Body of pancreas (tissue), 4 donors: ENCODE measurements around the gene FAM162A. TPM values are rescaled to one million over a fixed set of nuclear protein-coding genes. Genes with fewer than 3 reads are reported as not detected.
A peak's percentile ranks its signal among the peaks of the same experiment; 100 is the strongest.

Source experiments
- ATAC-seq: fragments of 150-250 bp; one replicate; pipeline ENCODE4 v1.9.1; 2016
- DNase-seq, 4 donors: peaks; one replicate each; pipeline ENCODE4 v3.0.0-alpha.2; 2019
- H3K27ac ChIP-seq, 4 donors: fragments of 200-600 bp; sonication (generic); 1 replicate in 3 of 4; 2 replicates in 1 of 4; pipeline versions ENCODE4 v1.5.1 to v1.6.1; 2016 to 2019; ENCODE audit warnings: mild to moderate bottlenecking in 1 of 4, mixed read lengths in 1 of 4, moderate library complexity in 1 of 4
- H3K27me3 ChIP-seq, 2 donors: fragments of 200-600 bp; sonication (generic); one replicate each; pipeline ENCODE4 v1.6.0; 2016; ENCODE audit warnings: mild to moderate bottlenecking in 1 of 2
- H3K36me3 ChIP-seq, 2 donors: fragments of 200-600 bp; sonication (generic); replicated peaks in 1 of 2; 2 replicates each; pipeline ENCODE4 v1.5.1; 2016; ENCODE audit warnings: low read depth in 2 of 2; ENCODE audit not compliant: insufficient read depth in 1 of 2
- H3K4me1 ChIP-seq: fragments of 200-600 bp; sonication (generic); one replicate; pipeline ENCODE4 v1.6.0; 2016
- H3K4me3 ChIP-seq, 2 donors: fragments of 200-600 bp; sonication (generic); 1 replicate in 1 of 2; 2 replicates in 1 of 2; pipeline ENCODE4 v1.5.1; 2016 to 2019
- H3K9me3 ChIP-seq, 3 donors: fragments of 200-600 bp; sonication (generic); 1 replicate in 2 of 3; 2 replicates in 1 of 3; pipeline ENCODE4 v1.5.1; 2016
- CTCF ChIP-seq, 7 experiments: fragments of 450-650 bp in 4 of 7; fragments of 200-600 bp in 3 of 7; sonication (generic) in 3 of 7; IDR thresholded peaks; one replicate each; pipeline ENCODE4 v1.5.1; 2016 to 2019; ENCODE audit warnings: antibody characterized with exemption in 7 of 7
- POLR2A ChIP-seq, 3 donors: fragments of 450-650 bp; IDR thresholded peaks; one replicate each; pipeline ENCODE4 v1.6.1; 2016; ENCODE audit warnings: antibody characterized with exemption in 3 of 3, mild to moderate bottlenecking in 2 of 3
- WGBS, 2 donors: methylation state at CpG; one replicate each; pipeline ENCODE4 v1.1.5; 2017; 5-methylcytosine and 5-hydroxymethylcytosine counted together
- intact Hi-C: fragments of 100-400 bp; cut with DNase I; formaldehyde crosslinking; loops from one replicate; pipeline ENCODE4 v1.15.1; 2023
- total RNA-seq, 2 donors: library from RNA; depleted of rRNA; stranded (reverse); fragments of >200 nt; gene quantifications; one replicate each; pipeline ENCODE4 v1.1.0, GENCODE V29; 2016

The FAM162A gene
- total RNA-seq, 2 donors from 2014 or later = 8.6 to 24.1 TPM

- Histone ChIP-seq H3K27ac (no peak overlapping the region), H3K4me1 (peaks cover 10% of the 10 kb centered on the region), H3K36me3 (peaks cover 0 to 2% of the 10 kb centered on the region in 2 donors), H3K27me3 (no peaks in the 10 kb centered on the region), H3K9me3 (no peaks in the 10 kb centered on the region), H3K4me3 (no peak overlapping the region)
- DNase-seq (peak; percentile 57 to 73 (median 64)), ATAC-seq (peak; percentile 75)
- 65 to 72% methylated on average over 4 of the region's 4 CpGs for WGBS, 2 donors
- intact Hi-C loops = no loop called here
- TF ChIP-seq POLR2A (IDR thresholded peaks at IDR 0.05) = no peak
- peak; percentile 11 to 71 (median 63) for TF ChIP-seq CTCF (IDR thresholded peaks at IDR 0.05)
Measured at GRCh38 chr3:122356402-122356801, 27.6 kb upstream of the FAM162A start.

- DNase-seq = no peak
- Histone ChIP-seq H3K36me3 (peaks cover 0 to 2% of the 10 kb centered on the region in 2 donors), H3K9me3 (no peaks in the 10 kb centered on the region), H3K4me1 (peaks cover 22% of the 10 kb centered on the region), H3K27ac (no peak overlapping the region), H3K4me3 (no peak overlapping the region), H3K27me3 (no peaks in the 10 kb centered on the region)
- 62 to 63% methylated on average over 2 of the region's 2 CpGs for WGBS, 2 donors
- TF ChIP-seq CTCF (IDR thresholded peaks at IDR 0.05) (no peak), POLR2A (IDR thresholded peaks at IDR 0.05) (no peak)
- ATAC-seq = no peak
- intact Hi-C loops = no loop called here
Measured at GRCh38 chr3:122357828-122358702, 25.9 kb upstream of the FAM162A start.

- no peak for ATAC-seq
- no peaks in the 10 kb centered on the region for H3K9me3 ChIP-seq
- H3K27me3 ChIP-seq = no peaks in the 10 kb centered on the region
- H3K27ac ChIP-seq = no peak overlapping the region
- WGBS, 2 donors = 83 to 93% methylated on average over 2 of the region's 2 CpGs
- intact Hi-C loops = no loop called here
- DNase-seq = no peak
- H3K36me3 ChIP-seq = peaks cover 0 to 2% of the 10 kb centered on the region in 2 donors
- no peak for TF ChIP-seq CTCF (IDR thresholded peaks at IDR 0.05)
- no peak for TF ChIP-seq POLR2A (IDR thresholded peaks at IDR 0.05)
- H3K4me3 ChIP-seq = no peak overlapping the region
- peaks cover 28% of the 10 kb centered on the region for H3K4me1 ChIP-seq
Measured at GRCh38 chr3:122358703-122359032, 25.3 kb upstream of the FAM162A start.

GRCh38 chr3:122362026-122362425 is 22.0 kb upstream of the FAM162A start:
- intact Hi-C loops = no loop called here
- no peak for ATAC-seq
- peaks cover 0 to 2% of the 10 kb centered on the region in 2 donors for H3K36me3 ChIP-seq
- peaks cover 56% of the 10 kb centered on the region for H3K4me1 ChIP-seq
- H3K9me3 ChIP-seq = no peaks in the 10 kb centered on the region
- H3K27ac ChIP-seq = no peak overlapping the region
- DNase-seq = no peak
- H3K4me3 ChIP-seq = no peak overlapping the region
- WGBS, 2 donors = 74 to 76% methylated on average over 2 of the region's 2 CpGs
- no peak for TF ChIP-seq POLR2A (IDR thresholded peaks at IDR 0.05)
- no peak for TF ChIP-seq CTCF (IDR thresholded peaks at IDR 0.05)
- no peaks in the 10 kb centered on the region for H3K27me3 ChIP-seq

- TF ChIP-seq POLR2A (IDR thresholded peaks at IDR 0.05) = no peak
- TF ChIP-seq CTCF (IDR thresholded peaks at IDR 0.05) = no peak
- Histone ChIP-seq H3K4me1 (peaks cover 56% of the 10 kb centered on the region), H3K9me3 (no peaks in the 10 kb centered on the region), H3K27ac (peak overlapping the region; percentile 71 to 88 (median 82)), H3K4me3 (no peak overlapping the region), H3K36me3 (no peaks in the 10 kb centered on the region), H3K27me3 (no peaks in the 10 kb centered on the region)
- intact Hi-C loops = no loop called here
- no peak for DNase-seq
- ATAC-seq = no peak
- 50 to 62% methylated on average over 2 of the region's 2 CpGs for WGBS, 2 donors
Measured at GRCh38 chr3:122364490-122364889, 19.5 kb upstream of the FAM162A start.
